HG02798 (cell line): ENCODE data around the gene B3GALNT2.
"Not testable (repeated sequence)": the region's sequence is repeated elsewhere in the genome, so short reads cannot be mapped to it uniquely, and the experiment has no call there.

Experiments
- ATAC-seq: cut with Tn5 transposase; IDR thresholded peaks from one replicate; pipeline ENCODE4 v1.9.1; 2021; ENCODE audit warnings: mild to moderate bottlenecking; ENCODE audit not compliant: unreplicated experiment, poor library complexity

Gene B3GALNT2

DNA sequence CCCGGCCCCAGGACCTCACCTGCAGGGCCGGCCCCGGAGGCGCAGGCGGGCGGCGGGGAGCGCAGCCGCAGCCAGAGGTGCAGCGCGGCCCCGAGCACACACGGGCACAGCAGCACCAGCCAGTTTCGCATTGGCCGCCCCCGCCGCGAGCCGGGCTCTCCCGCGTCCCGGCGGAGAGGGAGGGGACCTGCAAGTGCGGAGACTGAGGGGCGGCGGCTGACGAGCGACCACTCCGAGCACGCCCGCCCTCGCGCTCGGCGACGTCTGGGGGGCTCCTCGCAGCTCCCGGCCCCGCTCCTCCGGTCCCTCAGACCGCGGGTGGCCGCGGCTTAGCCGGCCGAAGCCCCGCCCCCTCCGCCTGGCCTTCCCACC lies at the start of gene B3GALNT2:
Gene B3GALNT2, minus strand, starts transcription at position 331 of the 372 bp plus-strand sequence. Its CDS starts 200 bp downstream, at position 131.
- ATAC-seq: peak; percentile 49

DNA sequence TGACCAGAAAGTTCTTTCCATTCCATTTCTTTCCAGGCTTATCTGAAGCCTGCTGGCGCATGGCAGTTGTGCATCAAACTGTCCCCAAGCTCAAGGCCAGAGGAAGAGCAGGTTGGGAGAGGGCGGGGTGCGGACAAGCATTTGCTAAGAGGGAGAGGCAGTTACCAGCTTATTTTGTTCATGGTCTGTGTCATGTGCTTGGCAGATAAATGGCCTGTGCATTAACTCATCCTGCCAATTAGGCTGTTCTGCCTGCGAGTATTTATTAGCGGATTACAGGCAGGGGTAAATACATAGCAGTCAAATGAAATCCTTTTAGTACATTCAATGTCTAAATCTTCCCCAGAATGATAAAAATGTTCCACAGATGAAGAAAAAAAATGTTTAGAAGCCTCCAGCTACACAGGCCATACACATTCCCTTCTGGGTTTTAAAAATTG lies 48.9 kb upstream of the B3GALNT2 start:
- no peak for ATAC-seq

DNA sequence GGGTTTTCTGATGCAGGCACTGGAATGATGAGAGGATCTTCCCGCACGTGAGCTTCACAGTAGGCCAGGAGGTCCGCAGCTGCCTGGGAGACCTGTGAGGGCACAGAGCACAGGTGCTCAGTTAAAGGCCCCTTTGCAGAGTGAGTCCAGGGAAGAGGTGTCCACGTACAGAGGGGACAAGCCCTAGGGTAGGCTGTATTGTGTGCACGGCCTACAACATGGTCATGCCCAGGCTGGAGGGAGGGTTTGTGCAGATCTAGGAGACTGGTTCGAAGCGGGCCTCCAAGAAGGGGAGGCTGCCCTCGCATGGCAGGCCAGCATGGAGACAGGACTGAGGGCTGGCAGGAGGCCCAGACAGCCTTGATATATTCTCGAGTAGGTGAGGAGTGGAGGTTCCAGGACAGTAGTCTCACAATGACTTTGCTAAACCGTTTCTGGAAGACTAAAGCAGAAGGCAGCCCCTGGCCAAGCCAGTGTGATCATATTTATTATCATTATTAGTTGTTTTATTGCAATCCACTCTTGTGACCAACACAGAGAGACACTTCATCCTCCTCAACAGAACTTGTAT lies 48.0 kb upstream of the B3GALNT2 start:
- ATAC-seq: no peak

DNA sequence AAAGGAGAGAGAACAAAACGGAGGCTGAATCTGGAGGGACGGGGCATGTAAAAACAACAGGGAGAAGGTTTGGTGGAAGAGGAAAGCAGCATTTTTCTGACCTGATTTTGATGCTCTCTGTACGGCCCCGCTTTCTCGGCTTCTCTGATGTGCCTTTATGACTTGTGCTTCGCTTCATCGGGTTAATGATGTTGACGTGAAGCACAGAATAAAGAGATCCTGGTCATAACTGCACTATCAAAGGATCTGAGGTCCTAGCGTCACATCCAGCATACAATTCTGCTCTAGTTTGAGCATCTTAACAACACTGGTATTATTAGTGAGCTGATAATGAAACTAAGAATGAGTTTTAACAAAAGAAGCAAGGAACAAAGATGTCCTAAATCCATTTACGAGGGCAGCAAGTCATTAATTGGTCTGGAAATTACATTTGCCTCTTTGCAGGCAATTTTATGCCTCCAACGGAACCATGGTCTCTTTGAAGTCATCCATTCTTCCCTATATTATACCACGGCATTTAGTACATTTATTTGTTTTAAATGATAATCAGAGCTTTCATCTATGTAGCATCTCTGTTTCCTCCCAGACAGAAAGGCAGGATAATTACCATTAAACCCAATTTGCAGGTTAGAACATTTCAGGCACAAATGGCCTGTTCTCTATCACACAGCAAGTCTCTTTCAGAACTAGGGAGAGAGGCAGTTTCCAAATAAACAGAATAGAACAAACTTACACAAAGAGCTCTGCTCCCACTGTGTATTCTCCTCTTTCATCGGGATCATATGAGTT lies 45.3 kb upstream of the B3GALNT2 start:
- no peak for ATAC-seq

DNA sequence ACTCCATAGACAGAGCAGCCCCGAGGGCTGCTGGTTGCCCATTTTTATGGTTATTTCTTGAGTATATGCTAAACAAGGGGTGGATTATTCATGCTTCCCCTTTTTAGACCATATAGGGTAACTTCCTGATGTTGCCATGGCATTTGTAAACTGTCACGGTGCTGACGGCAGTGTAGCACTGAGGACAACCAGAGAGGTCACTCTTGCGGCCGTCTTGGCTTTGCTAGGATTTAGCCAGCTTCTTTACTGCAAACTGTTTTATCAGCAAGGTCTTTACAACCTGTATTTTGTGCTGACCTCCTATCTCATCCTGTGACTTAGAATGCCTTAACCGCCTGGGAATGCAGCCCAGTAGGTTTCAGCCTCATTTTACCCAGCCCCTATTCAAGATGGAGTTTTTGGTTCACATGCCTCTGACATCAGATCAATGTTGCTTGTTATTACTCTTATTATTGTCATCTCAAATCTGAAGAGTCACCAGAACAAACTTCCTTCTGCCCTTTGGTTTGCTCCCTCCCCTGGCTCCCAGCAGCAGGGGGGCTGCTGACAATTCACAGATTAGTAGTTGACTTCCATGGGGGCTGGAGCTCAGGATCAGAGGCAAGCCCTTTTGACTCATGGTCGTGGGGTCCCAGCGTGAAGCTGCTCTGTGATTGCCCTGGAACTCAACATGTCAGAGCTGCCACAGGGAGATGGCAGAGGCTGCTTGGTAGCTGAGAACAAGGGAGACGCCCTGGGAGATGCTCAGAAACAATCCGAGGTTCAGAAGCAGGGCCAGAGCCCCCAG lies 42.3 kb upstream of the B3GALNT2 start:
- not testable (repeated sequence) for ATAC-seq

DNA sequence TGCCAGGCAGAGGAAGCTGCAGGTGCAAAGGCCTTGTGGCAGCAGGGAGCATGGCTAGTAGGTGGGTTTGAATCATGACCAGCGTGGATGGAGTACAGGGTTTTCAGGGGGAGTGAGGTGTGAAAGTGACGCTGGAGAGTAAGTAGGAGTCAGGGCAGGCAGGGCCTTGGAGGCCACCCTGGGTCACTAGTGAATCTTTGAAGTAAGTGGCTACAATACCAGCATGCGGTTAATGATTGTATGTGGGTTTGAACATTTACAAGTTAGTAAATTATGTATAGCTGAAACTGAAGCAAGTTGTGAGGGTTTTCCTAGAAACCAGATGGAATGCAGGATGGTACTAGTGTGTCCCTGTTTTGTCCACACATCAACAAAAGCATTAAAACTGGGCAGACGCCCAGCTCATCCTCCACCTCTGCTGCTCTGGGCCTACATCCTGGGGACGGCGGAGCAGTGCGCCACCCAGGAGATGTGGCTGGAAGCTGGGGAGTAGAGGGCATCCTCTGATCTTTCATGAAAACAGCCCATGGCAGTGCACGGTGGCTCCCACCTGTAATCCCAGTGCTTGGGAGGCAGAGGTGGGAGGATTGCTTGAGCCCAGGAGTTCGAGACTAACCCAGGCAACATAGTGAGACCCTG lies 41.2 kb upstream of the B3GALNT2 start:
- ATAC-seq: no peak

DNA sequence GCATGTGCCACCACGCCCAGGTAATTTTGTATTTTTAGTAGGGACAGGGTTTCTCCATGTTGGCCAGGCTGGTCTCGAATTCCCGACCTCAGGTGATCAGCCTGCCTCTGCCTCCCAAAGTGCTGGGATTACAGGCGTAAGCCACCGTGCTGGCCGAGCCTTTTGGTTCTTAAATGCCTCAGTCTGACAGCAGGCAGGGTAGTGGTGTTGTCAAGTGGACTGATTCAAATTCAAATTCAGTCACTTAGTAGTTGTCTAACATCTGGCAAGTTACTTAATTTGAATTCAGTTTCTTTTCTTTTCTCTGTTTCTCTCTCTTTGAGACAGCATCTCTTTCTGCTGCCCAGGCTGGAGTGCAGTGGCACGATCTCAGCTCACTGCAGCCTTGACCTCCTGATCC lies 38.6 kb upstream of the B3GALNT2 start:
- not testable (repeated sequence) for ATAC-seq

DNA sequence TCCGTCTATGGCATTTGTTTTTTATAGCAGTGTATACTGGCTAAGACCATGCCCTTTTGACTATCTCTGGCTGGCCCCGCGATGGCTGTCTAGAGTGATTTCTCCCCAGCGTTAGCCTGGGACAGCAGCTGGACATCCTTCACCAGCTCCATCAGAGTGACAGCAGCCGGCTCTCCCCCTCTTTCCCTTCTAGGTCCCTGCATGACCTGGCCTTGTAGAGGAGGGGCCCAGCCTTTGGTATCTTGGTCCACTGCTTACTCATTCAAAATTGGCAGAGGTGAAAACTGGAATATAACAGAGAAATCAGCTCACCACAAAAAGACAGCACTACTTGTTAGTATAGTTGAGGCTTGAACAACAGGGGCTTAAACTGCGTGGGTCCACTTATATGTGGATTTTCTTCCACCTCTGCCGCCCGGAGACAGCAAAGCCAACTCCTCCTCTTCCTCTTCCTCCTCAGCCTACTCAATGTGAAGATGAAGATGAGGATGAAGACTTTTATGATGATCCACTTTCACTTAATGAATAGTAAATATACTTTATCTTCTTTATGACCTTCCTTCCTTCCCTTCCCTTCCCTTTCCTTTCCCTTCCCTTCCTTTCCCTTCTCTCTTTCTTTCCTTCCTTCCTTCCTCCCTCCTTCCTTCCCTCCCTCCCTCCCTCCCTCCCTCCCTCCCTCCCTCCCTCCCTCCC lies 29.4 kb upstream of the B3GALNT2 start:
- no peak for ATAC-seq

DNA sequence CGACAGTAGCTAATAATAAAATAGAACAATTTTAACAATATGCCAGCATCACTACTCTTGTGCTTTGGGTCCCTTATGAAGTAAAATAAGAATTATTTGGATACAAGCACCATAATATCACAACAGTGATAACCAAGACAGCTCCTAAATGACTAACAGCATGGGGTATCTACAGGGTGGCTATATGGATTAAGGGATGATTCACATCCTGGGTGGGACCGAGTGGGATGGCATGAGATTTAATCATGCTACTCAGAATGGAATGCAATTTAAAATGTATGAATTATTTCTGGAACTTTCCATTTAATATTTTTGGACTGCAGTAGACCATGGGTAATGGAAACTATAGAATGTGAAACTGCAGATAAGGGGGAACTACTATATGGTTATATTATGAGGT lies 28.1 kb upstream of the B3GALNT2 start:
- ATAC-seq: no peak

DNA sequence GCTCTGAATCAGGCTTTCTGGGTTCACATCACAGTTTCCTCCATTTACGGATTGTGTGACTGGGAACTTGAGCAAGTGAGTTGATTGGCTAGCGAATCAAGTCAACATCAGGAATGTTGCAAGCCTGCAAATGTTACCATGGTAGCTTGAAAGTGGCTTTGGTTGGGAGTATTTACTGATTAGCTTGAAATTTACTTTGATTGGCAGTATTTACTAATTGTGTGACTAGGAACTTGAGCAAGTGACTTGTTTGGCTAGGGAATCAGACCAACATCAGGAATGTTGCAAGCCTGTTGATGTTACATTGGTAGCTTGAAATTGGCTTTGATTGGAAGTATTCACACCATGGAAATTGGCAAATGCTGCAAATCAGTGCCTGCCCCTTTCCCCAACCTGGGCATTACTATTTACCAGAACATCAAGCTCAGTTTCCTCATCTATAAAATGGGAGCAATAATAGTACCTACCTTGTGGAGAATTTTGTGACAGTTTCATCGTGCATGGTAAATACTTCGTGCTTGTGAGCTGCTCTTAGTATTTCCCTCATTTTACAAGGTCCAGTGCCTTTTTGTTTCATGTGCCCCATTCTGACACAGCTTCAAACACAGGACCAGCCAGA lies 23.1 kb upstream of the B3GALNT2 start:
- no peak for ATAC-seq

DNA sequence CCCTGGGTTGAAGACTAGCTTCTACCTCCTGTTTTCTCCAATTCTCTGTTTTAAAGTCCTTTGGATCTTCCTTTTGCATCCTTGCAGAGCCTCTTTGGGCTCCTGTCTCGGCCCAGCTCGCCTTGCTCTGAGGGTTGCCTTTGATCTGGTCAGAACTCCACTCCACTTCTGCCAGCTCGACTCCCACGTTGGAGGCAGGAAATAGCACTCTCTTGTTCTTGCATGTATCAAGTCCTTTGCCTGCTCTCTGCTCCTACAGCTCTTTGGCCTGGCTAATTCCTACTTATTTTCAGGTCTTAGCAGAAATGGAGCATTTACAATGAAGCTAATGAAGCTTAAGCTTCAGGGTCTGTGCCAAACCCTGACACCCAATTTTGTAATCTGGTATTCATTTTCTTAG lies 21.1 kb upstream of the B3GALNT2 start:
- no peak for ATAC-seq

DNA sequence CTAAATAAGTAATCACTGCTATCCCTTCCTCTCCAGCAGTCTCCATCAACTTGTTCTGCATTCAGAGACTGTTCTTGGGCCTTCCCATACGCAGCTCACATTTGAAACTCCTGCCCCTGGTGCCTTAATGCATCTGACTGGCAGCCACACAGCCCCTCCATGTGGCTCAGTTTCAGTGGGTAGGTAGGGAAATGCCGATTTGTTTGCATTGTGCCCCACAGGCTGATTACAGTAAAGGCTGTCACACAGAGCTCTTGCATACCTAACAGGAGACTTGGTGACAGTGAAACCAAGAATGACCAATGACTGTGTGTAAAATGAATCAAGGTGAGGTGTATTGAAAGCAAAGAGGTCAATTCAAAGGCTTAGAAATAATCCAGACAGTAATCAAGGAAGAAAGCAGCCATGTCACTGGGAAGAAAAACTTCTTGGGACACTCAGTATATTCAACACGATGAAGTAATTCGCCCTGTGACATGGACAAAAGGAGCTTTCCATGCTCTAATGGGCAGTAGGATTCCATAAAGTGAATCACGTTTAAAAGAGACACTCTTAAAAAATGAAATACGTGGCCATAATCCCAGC lies 12.7 kb upstream of the B3GALNT2 start:
- ATAC-seq: no peak

DNA sequence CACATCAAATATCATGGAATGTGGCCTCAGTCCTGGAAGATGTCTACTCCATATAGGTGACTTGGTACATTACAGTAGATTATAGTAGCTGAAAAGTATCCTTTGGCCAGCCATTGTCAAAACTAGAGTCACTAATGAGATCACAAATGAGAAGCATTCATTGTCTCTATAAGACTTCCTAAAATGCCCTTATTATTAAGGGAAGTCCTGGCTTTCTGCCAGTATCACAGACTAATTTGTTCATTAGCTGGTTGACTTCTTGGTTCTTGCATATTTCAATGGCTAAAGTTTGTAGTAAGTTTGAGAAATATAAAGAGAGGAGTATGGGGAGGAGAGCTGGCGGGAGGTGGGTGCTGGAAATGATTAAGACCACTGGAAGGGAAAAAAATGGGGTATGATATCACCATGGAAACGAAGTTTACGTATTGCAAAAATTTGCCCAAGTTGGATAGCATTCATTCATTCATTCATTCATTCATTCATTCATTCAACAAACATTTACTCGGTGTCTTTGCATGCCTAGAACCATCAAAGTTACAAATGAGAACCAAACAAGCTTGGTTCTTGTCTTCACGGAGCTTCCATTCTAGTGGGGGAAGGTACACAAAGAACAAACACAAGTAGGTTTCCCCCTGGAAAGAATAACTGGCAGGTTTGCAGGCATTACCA lies 11.7 kb upstream of the B3GALNT2 start:
- ATAC-seq: no peak

DNA sequence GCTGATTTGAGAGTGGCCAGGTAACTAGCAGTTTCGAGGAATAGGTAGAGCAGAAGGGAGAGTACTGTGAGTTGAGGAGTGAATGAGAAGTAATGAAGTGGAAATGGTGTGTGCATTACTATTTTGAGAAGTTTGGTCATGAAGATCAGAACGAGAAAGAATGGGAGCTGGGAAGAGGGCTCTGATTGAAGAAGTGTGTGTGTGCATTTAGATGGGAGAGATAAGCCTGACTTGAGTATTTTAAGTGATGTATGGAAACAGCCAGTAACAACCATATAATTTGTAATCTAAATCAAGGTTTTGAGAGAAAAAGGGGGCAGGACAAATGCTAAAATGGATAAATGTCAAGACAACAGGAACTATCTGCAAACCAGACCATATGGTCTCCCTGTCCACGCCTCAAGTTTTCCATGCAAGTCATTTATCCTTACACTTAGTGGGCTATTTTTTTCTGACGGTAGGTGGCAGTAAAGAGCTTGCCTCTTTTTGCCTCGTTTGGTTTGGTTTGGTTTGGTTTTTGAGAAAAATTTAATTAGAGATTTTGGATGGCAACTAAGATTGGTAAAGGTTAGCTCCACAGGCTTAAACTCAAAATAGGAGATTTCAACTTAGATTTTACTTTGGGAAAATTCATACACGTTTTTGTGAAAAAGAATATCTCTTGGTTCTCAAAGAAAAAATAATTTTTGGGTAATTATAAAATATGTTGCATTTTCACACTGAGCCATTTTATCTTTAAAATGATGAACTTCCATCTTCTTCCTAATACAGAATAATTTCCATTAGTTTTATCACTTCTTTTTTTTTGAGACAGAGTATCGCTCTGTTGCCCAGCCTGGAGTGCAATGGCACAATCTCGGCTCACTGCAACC lies 9.5 kb upstream of the B3GALNT2 start:
- ATAC-seq: no peak

DNA sequence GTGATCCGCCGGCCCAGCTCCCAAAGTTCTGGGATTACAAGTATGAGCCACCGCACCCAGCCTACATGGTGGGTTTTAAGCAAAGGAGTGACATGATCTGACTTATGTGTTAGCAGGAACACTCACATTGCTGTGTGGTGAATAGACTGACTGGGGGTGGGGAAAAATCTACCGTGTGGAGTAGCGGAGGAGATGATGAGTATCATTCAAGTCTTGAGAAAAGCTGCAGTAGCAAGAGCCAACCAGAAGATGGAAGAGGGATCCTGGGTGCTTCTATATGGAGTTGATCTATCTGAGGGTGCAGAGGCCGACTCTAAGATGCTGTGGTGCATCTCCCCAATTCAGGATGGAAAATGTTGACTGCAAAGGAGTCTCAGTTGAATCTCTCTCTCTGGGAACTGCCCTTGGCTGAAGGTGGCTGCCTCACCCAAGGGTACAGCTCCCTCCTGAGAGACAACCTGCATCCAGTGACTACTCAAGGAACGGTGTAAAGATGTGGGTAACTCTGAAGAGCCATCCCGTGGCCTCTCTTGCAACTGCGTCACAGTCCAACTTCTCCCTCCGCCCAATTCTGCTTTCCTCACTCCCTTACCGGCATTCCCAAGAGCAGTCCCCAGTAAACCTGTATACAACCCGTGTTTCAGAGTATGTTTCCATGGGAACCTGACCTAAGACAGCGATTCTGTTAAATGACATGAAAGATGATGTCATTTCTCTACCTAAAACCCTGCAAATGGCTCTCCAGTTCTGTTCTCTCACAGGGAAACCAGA lies 7.4 kb upstream of the B3GALNT2 start:
- ATAC-seq: no peak

DNA sequence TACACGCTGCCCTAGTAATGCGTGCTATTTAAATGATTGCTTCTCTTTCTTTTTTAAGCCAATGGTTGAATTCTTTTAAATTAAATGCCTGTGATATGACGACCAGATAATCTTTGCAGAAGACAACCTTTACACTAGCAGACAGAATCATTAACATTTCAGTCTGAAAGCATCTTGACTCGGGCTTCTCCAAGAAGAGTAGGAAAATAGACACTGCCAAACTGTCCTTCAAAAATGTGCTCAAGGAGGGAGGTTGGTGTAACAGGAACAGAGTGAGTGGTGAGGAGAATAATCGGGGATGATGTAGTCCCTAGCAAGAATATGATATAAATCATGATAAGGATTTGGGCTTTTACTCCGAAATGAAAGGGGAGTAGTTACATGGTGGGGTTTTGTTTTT lies 6.6 kb upstream of the B3GALNT2 start:
- no peak for ATAC-seq

DNA sequence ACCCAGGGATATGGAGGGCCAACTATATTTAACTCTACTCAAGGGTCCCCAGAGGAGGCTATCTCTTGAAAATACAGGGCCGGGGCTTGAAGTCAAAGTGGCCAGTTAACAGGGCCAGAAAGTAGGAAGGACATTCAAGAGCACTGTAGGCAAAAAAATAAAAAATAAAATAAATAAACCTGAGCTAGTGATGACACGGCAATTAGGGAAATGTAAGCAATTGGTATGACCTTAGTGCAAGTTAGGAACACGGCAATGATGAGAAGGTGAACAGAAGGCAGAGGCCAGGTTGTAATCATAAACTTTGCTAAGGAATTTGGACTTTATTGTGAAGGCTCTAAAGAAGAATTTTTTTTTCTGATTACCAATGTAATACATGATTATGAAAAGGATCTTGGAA lies 3.4 kb upstream of the B3GALNT2 start:
- no peak for ATAC-seq
